Activated T-cell treated with anti-CD3 and anti-CD28 coated beads for 48 hours (primary cell): ENCODE measurements around the gene ZNRD2.

ENCODE experiments used
- DNase-seq: peaks from one replicate; pipeline ENCODE4 v3.0.0-alpha.2; 2020; ENCODE audit warnings: low read depth

The ZNRD2 gene

GRCh38 chr11:65610404-65610803 is 40.1 kb downstream of the ZNRD2 start:
- no peak for DNase-seq

DNA sequence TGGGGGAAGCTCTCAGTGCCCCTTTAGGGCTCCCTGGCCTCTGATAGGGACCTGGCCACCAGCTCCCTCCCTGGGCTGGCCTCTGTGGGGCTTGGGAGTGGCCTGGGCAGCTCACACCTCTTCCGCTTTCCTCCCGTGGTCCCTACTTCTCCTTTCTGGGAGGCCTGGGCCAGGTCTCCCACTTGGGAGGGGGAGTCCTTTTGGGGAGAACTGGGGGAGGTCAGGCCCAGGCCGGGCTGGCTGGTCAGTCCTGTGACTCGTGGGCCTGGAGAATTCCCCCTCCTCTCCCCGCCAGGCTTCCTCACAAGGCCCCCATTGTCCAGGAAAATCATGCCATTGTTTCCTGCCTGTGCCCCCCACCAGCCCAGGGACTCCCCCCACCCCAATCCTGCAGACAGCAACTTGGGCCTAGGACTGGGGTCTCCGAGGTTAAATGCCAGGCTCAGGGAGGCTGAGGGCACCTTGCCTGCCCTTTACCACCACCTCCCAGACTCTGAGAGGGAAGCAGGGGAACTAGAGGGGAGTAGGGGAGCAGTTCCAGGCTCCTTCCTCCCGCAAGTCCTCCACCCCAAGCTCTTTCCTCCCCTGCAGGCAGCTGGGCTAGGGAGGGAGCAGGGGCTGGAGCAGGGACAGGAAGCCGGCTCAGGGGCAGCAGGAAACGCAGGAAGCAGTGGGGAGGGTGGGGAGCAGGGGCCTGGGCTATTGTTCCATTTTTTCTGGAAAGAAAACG is 40.9 kb downstream of the ZNRD2 start:
- DNase-seq, result no peak

DNA sequence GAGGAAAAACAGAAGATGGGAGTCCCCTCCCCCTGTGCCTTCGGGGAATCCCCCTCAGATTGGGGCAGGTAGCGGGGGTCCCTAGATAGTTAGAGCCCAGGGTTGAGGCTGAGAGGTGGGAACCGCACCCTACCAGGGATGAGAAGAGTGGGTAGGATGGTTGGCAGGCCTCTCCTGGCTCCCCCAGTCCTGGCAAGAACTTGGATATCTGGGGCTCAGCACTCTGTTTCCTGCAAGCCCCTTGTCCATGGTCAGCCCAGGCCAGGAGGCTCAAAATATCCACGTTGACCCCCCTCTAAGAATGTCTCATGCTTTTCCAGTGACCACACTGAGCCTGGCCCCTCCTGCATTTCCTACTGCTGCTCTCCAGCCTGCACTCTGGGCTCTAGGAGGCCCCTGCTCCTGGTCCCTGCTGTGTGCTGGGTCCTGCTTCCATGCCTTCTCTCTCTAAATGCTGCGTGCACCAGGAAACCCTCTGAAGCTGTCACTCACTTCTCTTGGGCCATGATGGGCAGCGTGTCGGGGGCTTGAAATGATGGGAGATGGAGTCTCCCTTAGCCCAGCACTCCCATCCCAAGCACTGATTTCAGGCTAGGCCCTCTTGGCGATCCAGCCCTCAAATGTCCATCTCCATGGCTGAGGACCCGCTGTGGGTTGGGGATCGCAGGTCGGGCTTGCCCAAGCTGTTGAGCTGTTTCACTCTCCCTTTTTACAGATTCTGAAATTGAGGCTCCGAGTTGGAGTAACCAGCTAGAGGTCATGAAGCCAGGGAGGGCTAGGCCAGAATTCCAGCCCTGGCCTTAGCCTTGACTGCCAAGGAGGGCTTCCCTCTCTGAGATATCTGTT is 41.7 kb downstream of the ZNRD2 start:
- DNase-seq, result no peak

- no peak for DNase-seq
Observed at GRCh38 chr11:65612691-65613090, 42.4 kb downstream of the ZNRD2 start.

- DNase-seq, result no peak
Observed at GRCh38 chr11:65613091-65613928, 43.0 kb downstream of the ZNRD2 start.

GRCh38 chr11:65615229-65615949 is 45.1 kb downstream of the ZNRD2 start, which contains the start of gene PCNX3:
PCNX3 (plus strand) TSS chr11:65615776; CDS start chr11:65616312, 536 bp downstream.
- peak; percentile 99 for DNase-seq

DNA sequence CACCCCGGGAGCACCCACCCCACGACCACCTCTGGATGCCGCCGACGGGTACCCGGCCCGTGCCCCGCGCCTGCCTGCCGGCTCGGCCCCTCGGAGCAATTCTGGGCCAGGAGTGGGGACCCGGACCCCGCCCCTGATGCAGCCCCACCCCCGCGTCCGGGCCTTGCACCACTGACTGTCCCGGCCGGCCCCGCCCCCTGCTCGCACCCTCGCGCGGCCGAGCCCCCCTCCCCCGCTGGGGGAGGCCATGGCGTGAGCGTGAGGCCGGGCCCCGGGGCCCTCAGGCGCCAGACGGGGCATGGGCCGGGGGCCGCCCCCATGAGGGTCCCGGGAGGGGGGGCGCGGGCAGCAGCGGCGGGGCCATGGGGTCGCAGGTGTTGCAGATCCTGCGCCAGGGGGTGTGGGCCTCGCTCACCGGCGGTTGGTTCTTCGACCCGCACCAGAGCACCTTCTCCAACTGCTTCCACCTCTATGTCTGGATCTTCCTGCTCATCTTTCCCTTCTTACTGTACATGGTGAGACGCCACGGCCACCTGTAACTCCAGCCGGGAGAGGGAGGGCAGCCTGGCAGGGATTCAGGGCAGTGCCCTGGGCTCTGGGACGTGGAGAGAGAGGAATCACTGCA is 45.8 kb downstream of the ZNRD2 start:
- peak; percentile 47 for DNase-seq

GRCh38 chr11:65616575-65617001 is 46.3 kb downstream of the ZNRD2 start:
- no peak for DNase-seq

- no peak for DNase-seq
Observed at GRCh38 chr11:65617136-65617850, 47.0 kb downstream of the ZNRD2 start.

- no peak for DNase-seq
Observed at GRCh38 chr11:65617990-65618751, 47.9 kb downstream of the ZNRD2 start.

DNA sequence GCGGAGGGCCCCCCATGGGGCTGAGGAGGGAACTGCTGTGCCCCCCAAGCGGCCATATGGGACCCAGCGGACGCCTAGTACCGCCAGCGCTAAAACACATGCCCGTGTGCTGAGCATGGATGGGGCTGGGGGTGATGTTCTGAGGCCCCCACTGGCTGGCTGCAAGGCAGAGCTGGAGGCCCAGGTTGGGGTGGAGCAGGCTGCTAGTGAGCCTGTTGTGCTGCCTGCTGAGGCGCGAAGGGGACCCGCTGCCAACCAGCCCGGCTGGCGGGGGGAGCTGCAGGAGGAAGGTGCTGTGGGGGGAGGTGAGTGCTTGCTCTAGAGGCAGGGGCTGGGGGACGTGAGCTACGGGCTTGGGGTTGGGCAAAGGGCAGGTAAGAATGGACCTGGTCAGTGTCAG is 48.5 kb downstream of the ZNRD2 start:
- DNase-seq, result no peak

GRCh38 chr11:65619281-65619928 is 49.1 kb downstream of the ZNRD2 start:
- no peak for DNase-seq

DNA sequence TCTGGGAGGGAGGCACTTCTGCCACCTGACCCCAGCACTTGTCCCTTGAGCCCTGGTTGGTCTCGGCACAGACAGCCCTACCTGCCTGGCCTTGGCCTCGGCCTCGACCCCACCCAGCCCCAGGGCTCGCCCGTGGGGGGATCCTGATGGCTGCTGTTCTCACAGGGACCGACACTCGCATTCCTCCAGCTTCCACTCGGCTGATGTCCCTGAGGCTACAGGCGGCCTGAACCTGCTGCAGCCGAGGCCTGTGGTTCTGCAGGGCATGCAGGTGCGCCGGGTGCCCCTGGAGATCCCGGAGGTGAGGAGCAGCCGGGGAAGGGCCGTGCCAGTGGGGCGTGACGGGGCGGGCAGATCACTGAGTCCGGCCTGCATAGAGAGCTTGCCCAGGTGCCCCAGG is 50.4 kb downstream of the ZNRD2 start:
- DNase-seq, result no peak

DNA sequence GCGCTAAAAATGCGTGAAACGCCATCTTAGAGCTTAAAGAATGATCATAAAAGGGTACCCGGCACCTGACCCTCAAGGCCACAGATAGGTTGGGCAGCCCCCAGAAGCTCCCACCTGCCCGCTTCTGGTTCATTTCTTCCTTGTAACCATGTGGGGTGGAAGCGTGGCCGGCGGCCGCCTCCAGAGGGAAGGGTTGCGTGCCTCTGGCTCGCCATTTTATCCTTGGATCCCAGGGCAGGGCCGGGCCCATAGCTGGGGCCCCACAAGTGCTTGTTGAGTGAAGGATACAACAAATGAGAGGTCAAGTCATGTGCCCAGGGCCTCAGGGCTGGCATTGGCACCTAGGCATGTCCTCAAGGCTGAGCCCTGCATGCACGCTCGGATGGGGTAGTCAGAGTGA is 51.2 kb downstream of the ZNRD2 start:
- DNase-seq, result no peak
